Neutrophil (primary cell): ENCODE measurements around the gene TNS3.

Source experiments
- H3K27ac ChIP-seq: fragments of 200-600 bp; sonication (generic); 2 replicates; pipeline ENCODE4 v1.5.1; 2016; ENCODE audit warnings: mild to moderate bottlenecking, moderate library complexity
- H3K27me3 ChIP-seq: fragments of 200-600 bp; sonication (generic); 2 replicates; pipeline ENCODE4 v1.6.0; 2016; ENCODE audit warnings: mild to moderate bottlenecking
- H3K36me3 ChIP-seq: fragments of 200-600 bp; sonication (generic); 2 replicates; pipeline ENCODE4 v1.5.1; 2017
- H3K4me1 ChIP-seq, 2 experiments: fragments of 200-600 bp in 1 of 2; sonication (generic) in 1 of 2; 1 replicate in 1 of 2; 2 replicates in 1 of 2; pipeline versions ENCODE4 v1.5.1 to v1.6.1; 2013 to 2016; ENCODE audit warnings: low read depth in 1 of 2, low read length in 1 of 2, mild to moderate bottlenecking in 1 of 2, moderate library complexity in 1 of 2; ENCODE audit not compliant: control insufficient read depth in 1 of 2, insufficient read depth in 1 of 2
- H3K4me3 ChIP-seq, 2 experiments: fragments of 200-600 bp in 1 of 2; sonication (generic) in 1 of 2; 1 replicate in 1 of 2; 2 replicates in 1 of 2; pipeline ENCODE4 v1.5.1; 2013 to 2016; ENCODE audit warnings: low read depth in 1 of 2, low read length in 1 of 2, mild to moderate bottlenecking in 1 of 2, moderate library complexity in 1 of 2
- H3K9me3 ChIP-seq: fragments of 200-600 bp; sonication (generic); 2 replicates; pipeline ENCODE4 v1.5.1; 2016
- TF ChIP-seq, protein P1 (sequence below): fragments of 200-600 bp; sonication (generic); IDR thresholded peaks from 2 replicates; pipeline ENCODE4 v1.5.1; 2016; ENCODE audit warnings: antibody characterized with exemption

The TNS3 gene

DNA sequence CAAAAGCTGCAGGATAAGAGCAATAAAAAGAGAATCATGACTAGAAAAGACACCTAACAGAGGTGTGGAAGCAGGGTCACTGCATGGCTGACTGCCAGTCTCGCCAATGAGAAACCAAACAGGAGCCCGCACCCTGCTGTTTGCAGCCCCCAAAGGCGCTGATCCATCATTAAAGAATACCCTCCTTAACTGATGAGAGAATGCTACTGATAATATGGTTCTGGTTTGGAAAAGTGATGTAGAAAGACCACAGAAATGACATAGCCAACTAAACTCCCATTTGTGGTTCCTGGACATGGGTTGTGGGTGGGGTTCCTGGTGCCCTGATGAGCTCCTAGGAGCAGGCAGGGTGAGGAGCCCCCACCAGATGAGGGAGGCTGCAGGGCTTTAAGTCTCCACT, 207.4 kb downstream of the TNS3 start:
- no peak overlapping the region for H3K4me3 ChIP-seq
- TF ChIP-seq, protein P1, sequence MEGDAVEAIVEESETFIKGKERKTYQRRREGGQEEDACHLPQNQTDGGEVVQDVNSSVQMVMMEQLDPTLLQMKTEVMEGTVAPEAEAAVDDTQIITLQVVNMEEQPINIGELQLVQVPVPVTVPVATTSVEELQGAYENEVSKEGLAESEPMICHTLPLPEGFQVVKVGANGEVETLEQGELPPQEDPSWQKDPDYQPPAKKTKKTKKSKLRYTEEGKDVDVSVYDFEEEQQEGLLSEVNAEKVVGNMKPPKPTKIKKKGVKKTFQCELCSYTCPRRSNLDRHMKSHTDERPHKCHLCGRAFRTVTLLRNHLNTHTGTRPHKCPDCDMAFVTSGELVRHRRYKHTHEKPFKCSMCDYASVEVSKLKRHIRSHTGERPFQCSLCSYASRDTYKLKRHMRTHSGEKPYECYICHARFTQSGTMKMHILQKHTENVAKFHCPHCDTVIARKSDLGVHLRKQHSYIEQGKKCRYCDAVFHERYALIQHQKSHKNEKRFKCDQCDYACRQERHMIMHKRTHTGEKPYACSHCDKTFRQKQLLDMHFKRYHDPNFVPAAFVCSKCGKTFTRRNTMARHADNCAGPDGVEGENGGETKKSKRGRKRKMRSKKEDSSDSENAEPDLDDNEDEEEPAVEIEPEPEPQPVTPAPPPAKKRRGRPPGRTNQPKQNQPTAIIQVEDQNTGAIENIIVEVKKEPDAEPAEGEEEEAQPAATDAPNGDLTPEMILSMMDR: no peak
- no peaks in the 10 kb centered on the region for H3K9me3 ChIP-seq
- H3K4me1 ChIP-seq: no peaks in the 10 kb centered on the region
- H3K27ac ChIP-seq: no peak overlapping the region
- H3K27me3 ChIP-seq: no peaks in the 10 kb centered on the region
- no peaks in the 10 kb centered on the region for H3K36me3 ChIP-seq

DNA sequence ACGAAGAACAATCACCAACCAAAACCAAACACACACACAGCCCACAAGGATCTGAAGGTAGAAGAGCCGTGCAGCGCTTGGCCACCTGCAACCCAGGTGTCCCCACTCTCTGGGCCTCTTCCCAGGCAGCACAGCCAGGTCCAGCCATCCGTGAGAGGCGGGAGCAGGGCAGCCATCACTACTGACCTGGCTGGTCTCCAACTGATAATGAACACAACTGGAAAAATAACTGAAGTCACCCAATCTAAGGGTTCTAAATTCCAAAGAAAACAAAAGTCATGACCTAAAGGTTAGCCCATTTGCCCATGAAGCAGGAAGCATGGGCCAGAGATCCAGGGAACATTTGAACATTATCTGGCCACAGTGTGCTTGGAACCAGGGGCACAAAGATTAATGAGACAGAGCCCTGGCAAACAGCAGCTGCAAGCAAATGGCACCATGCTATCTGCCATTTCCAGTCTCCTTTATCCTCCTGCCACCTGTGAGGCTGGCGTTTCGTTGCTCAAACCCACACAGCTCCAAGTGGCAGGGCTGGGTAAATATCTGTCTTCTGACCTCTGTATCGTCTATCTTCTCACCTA, 207.9 kb downstream of the TNS3 start:
- TF ChIP-seq, protein P1: no peak
- Histone ChIP-seq H3K9me3 (no peaks in the 10 kb centered on the region), H3K36me3 (no peaks in the 10 kb centered on the region)

DNA sequence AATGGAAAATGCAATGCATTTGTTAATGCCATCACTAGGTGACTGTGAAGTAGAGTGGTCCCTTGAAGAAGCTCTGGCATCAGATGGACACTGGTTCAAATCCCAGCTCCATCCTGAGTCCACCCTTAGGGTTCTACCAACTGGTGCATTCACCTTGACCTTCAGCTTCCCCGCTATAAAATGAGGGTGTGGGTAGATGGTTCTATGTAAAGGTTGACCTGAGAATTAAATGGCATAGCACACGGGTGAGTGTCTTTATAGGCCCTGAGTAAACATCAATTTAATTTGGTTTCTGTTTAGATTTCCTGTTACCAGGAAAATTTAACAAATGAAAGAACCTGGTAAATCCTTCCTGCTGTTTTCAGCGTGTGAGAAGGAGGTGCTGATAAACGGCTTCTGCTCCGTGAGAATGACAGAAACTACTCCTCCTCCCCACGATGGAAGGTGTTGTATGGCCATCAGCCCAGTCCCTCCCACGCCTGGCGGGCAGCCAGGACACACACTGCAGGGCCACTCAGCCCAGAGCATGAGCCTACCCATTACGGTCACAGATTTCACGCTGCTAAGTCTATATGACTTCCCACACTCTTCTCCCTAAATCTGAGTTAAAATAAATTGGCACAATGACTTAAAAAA, 210.1 kb downstream of the TNS3 start:
- TF ChIP-seq, protein P1: no peak
- no peaks in the 10 kb centered on the region for H3K36me3 ChIP-seq

More for the DNA sequence above, 207.9 kb downstream of the TNS3 start:
- H3K4me1 ChIP-seq: no peaks in the 10 kb centered on the region
- H3K27ac ChIP-seq: no peak overlapping the region
- no peaks in the 10 kb centered on the region for H3K27me3 ChIP-seq
- H3K4me3 ChIP-seq: no peak overlapping the region

DNA sequence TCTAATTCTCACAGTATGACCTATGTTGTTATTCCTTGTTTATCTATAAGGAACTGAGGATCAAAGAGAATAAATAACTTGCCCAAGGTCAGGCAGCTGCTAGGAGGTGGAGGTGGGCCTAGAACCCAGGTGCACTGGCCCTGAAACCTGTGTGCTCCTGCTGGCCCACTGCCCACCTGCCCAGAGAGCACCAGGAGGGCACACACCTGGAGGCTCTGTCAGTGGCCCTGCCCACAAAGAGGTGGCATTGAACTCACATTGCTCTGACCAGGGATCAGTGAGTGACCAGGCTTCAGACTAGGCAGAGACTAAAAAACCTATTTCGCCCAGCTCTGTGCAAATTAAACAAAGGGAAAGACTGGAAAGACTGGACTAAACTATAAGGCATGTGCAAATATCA, 210.6 kb downstream of the TNS3 start:
- Histone ChIP-seq H3K4me1 (no peaks in the 10 kb centered on the region), H3K27me3 (no peaks in the 10 kb centered on the region), H3K9me3 (no peaks in the 10 kb centered on the region), H3K4me3 (no peak overlapping the region), H3K36me3 (no peaks in the 10 kb centered on the region), H3K27ac (no peak overlapping the region)
- TF ChIP-seq, protein P1: no peak

More for the DNA sequence above, 210.1 kb downstream of the TNS3 start:
- Histone ChIP-seq H3K9me3 (no peaks in the 10 kb centered on the region), H3K4me3 (no peak overlapping the region), H3K27me3 (no peaks in the 10 kb centered on the region), H3K27ac (no peak overlapping the region), H3K4me1 (no peaks in the 10 kb centered on the region)

DNA sequence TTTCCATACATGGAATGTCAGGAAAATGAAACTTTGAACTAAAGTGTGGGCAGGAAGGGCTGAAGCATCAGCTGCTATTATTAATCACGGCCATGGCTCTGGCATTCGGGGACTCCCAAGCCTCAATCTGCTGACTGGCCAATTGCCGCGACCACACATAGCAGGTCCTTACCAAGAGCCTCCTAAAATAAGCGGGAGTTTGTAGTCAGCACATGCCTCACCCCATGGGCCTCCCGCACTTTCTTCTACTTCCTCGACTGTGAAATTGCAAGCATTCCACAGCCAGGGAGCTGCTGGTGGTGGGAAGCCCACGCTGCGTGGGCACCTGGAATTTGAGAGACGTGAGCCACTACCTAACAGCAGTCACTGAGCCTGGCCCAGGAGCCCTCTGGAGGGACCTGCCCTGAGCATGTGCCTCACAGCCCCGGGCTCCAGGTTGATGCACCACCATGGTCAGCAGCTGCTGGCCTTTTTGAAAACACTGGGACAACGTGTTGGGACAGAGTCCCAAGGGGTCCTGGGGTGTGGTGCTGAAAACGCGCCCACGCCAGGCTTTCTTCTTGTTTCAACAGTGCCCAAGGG, 211.4 kb downstream of the TNS3 start:
- H3K36me3 ChIP-seq: no peaks in the 10 kb centered on the region
- H3K9me3 ChIP-seq: no peaks in the 10 kb centered on the region
- H3K4me3 ChIP-seq: no peak overlapping the region
- H3K4me1 ChIP-seq: no peaks in the 10 kb centered on the region
- no peaks in the 10 kb centered on the region for H3K27me3 ChIP-seq
- TF ChIP-seq, protein P1: no peak
- H3K27ac ChIP-seq: no peak overlapping the region
